ENCODE measurements around the gene IL17RB. TPM values are rescaled to one million over a fixed set of nuclear protein-coding genes. Genes with fewer than 3 reads are reported as not detected.

IL17RB gene
- total and polyA plus RNA-seq, 2 of the 4 experiments (the other 2 are of a cell fraction), result under 0.01 TPM; not detected in 1

DNA sequence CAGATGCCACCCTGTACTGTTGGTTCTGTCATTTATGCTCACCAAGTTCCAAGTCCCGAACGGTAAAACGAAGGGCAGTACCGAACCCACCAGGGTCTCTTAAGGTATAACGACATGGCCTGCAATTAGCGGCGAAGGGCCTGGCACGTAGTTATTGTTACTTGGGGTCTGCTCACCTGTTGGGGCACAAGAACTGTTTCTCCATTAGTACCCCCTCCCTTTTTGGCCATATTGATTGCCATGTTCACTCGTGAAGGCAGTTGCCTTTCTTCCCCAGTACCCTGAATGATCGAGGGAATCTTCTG is 435 bp downstream of the IL17RB start:
- H2AK5ac ChIP-seq (ENCODE audit: low read depth, low read length), result no peak overlapping the region
- H3K79me1 ChIP-seq (ENCODE audit: low read depth in 1 of 2, low read length in 2 of 2), result no peaks in the 10 kb centered on the region
- no peak overlapping the region for H2BK15ac ChIP-seq (ENCODE audit: low read depth, low read length)
- DNase-seq (no peak), ATAC-seq (ENCODE audit: low read depth) (no peak)
- no peak overlapping the region for H4K91ac ChIP-seq (ENCODE audit: insufficient read depth, low read depth, low read length)
- in situ Hi-C loops (cut with MboI; ENCODE audit: low sequenced_read_pairs) (no loop called here), dilution Hi-C loops (cut with HindIII; ENCODE audit: low sequenced_read_pairs, unreplicated experiment) (no loop called here), intact Hi-C loops (cut with micrococcal nuclease) (no loop called here)
- no CpG with 5 or more reads among the region's 10 CpGs for WGBS, 2 experiments (ENCODE audit: extremely low coverage in 2 of 2, insufficient read length in 1 of 2)
- H4K5ac ChIP-seq (ENCODE audit: low read depth, low read length), result no peak overlapping the region
- no peak overlapping the region for H3K9ac ChIP-seq (ENCODE audit: low read depth, low read length)
- no peak overlapping the region for H3K14ac ChIP-seq (replicated peaks; ENCODE audit: low read depth, low read length)
- H2BK20ac ChIP-seq (ENCODE audit: low read depth, low read length), result no peak overlapping the region
- H3K36me3 ChIP-seq (ENCODE audit: control insufficient read depth, insufficient read depth, low read length), result no peaks in the 10 kb centered on the region
- H2BK120ac ChIP-seq (ENCODE audit: low read depth, low read length), result no peak overlapping the region
- no peaks in the 10 kb centered on the region for H4K20me1 ChIP-seq (ENCODE audit: insufficient read depth, low read length)
- TF ChIP-seq POLR2A (IDR thresholded peaks at IDR 0.05; ENCODE audit: low read depth, low read length), result no peak
- TF ChIP-seq RFX5 (IDR thresholded peaks at IDR 0.05; ENCODE audit: low read depth, low read length), result no peak
- TF ChIP-seq, protein P1, sequence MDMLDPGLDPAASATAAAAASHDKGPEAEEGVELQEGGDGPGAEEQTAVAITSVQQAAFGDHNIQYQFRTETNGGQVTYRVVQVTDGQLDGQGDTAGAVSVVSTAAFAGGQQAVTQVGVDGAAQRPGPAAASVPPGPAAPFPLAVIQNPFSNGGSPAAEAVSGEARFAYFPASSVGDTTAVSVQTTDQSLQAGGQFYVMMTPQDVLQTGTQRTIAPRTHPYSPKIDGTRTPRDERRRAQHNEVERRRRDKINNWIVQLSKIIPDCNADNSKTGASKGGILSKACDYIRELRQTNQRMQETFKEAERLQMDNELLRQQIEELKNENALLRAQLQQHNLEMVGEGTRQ (IDR thresholded peaks at IDR 0.05; ENCODE audit: low read depth, low read length), result no peak
- TF ChIP-seq CHD1 (IDR thresholded peaks at IDR 0.05; ENCODE audit: low read depth, low read length), result no peak
- no peak for TF ChIP-seq MAFK (IDR thresholded peaks at IDR 0.05; ENCODE audit: low read depth, low read length)
- no peak for TF ChIP-seq RCOR1 (IDR thresholded peaks at IDR 0.05; ENCODE audit: insufficient replicate concordance, low read length)
- TF ChIP-seq NFE2L2 (IDR thresholded peaks at IDR 0.05; ENCODE audit: low read depth, low read length), result no peak
- peak overlapping the region; percentile 36; the same call in 1 of the 2 replicates for H3K4me2 ChIP-seq (ENCODE audit: low read depth, low read length)
- H2BK5ac ChIP-seq (ENCODE audit: low read depth, low read length, poor library complexity, severe bottlenecking), result no peak overlapping the region
- H3K27me3 ChIP-seq (ENCODE audit: control insufficient read depth, insufficient read depth, low read length), result peaks cover 58% of the 10 kb centered on the region
- H3K27ac ChIP-seq (ENCODE audit: insufficient read depth, low read length), result no peak overlapping the region
- POLR2A ChIA-PET (ENCODE audit: unreplicated experiment), result no interaction called here
- no TSS peak for BruUV-seq (replicated peaks)
- H3K18ac ChIP-seq (ENCODE audit: low read depth, low read length), result no peak overlapping the region
- peaks cover 3% of the 10 kb centered on the region; the same call in 1 of the 2 replicates for H3K9me3 ChIP-seq (ENCODE audit: control insufficient read depth, insufficient read depth, low read length)
- H3K9me1 ChIP-seq (ENCODE audit: insufficient read depth, low read length), result no peaks in the 10 kb centered on the region
- peak overlapping the region; percentile 90 for H2AFZ ChIP-seq (replicated peaks; ENCODE audit: low read length, poor library complexity)
- H3K4me1 ChIP-seq (ENCODE audit: control insufficient read depth, insufficient read depth, low read length), result no peaks in the 10 kb centered on the region; the same call in 1 of the 2 replicates
- no peak overlapping the region for H2AK9ac ChIP-seq (replicated peaks; ENCODE audit: low read depth, low read length, poor library complexity)
- no peak overlapping the region for H3K4ac ChIP-seq (ENCODE audit: low read depth, low read length)
- no peak overlapping the region for H3K56ac ChIP-seq (ENCODE audit: extremely low read depth, insufficient read depth, low read length)
- no peak overlapping the region for H3K23ac ChIP-seq (ENCODE audit: low read depth, low read length)
- H3K4me3 ChIP-seq (ENCODE audit: insufficient read depth, low read depth, low read length), result no peak overlapping the region
- H4K8ac ChIP-seq (ENCODE audit: low read depth in 2 of 2, low read length in 2 of 2), result no peak overlapping the region
- CTCF ChIA-PET, result no interaction called here

All from IMR-90 (cell line).